Stimulated activated CD8-positive, alpha-beta memory T cell treated with anti-CD3 and anti-CD28 coated beads, Interleukin-12 subunit alpha, Interleukin-12 subunit beta, amount 100 ng/mL, for 24 hours (primary cell): ENCODE data around the gene KRTAP19-1.
"Not testable (repeated sequence)": the region's sequence is repeated elsewhere in the genome, so short reads cannot be mapped to it uniquely, and the experiment has no call there.

ENCODE experiments used
- DNase-seq: peaks from one replicate; pipeline ENCODE4 v3.0.0-alpha.2; 2020; ENCODE audit errors: extremely low read depth

Gene KRTAP19-1

GRCh38 chr21:30480145-30480544, at the start of gene KRTAP19-1:
Gene KRTAP19-1 (minus strand): TSS chr21:30480367. CDS start chr21:30480317, 50 bp downstream.
- DNase-seq, result no peak

- DNase-seq, result no peak
These were observed 38.7 kb upstream of the KRTAP19-1 start for GRCh38 chr21:30518876-30519275.

- no peak for DNase-seq
These were observed 35.5 kb upstream of the KRTAP19-1 start for GRCh38 chr21:30515681-30516080.

- DNase-seq, result not testable (repeated sequence)
These were observed 25.5 kb upstream of the KRTAP19-1 start for GRCh38 chr21:30505621-30506205.

GRCh38 chr21:30502041-30502440, 21.9 kb upstream of the KRTAP19-1 start, which contains the start of gene KRTAP19-5:
Gene KRTAP19-5 (minus strand): TSS chr21:30502141. CDS start chr21:30502090, 51 bp downstream.
- no peak for DNase-seq

GRCh38 chr21:30497065-30497464, 16.9 kb upstream of the KRTAP19-1 start, which contains the start of gene KRTAP19-4:
Gene KRTAP19-4 (minus strand): TSS chr21:30497165. CDS start chr21:30497110, 55 bp downstream.
- no peak for DNase-seq

GRCh38 chr21:30491963-30492428, 11.8 kb upstream of the KRTAP19-1 start, which contains the start of gene KRTAP19-3:
Gene KRTAP19-3 (minus strand): TSS chr21:30492013. CDS start chr21:30491957, 56 bp downstream.
- DNase-seq, result no peak

- DNase-seq, result no peak
These were observed 7.2 kb upstream of the KRTAP19-1 start, which contains the start of gene KRTAP19-2 for GRCh38 chr21:30487336-30487735. Gene KRTAP19-2 (minus strand): TSS chr21:30487436. CDS start chr21:30487348, 88 bp downstream.

GRCh38 chr21:30486180-30486579, 6.0 kb upstream of the KRTAP19-1 start:
- no peak for DNase-seq

- no peak for DNase-seq
These were observed 2.0 kb upstream of the KRTAP19-1 start for GRCh38 chr21:30482130-30482529.

- no peak for DNase-seq
These were observed 908 bp downstream of the KRTAP19-1 start for GRCh38 chr21:30479259-30479658.

GRCh38 chr21:30478004-30478403, 2.2 kb downstream of the KRTAP19-1 start:
- no peak for DNase-seq

GRCh38 chr21:30468900-30469714, 11.1 kb downstream of the KRTAP19-1 start:
- DNase-seq, result no peak

GRCh38 chr21:30463713-30464112, 16.5 kb downstream of the KRTAP19-1 start:
- no peak for DNase-seq

GRCh38 chr21:30448514-30448913, 31.7 kb downstream of the KRTAP19-1 start:
- DNase-seq, result no peak

GRCh38 chr21:30447056-30447455, 33.1 kb downstream of the KRTAP19-1 start:
- DNase-seq, result no peak

- DNase-seq, result no peak
These were observed 36.0 kb downstream of the KRTAP19-1 start for GRCh38 chr21:30444204-30444603.

GRCh38 chr21:30443226-30443625, 36.9 kb downstream of the KRTAP19-1 start:
- no peak for DNase-seq

- DNase-seq, result no peak
These were observed 40.2 kb downstream of the KRTAP19-1 start, which contains the start of gene KRTAP15-1 for GRCh38 chr21:30439975-30440374. Gene KRTAP15-1 (plus strand): TSS chr21:30440275. CDS start chr21:30440328, 53 bp downstream.

GRCh38 chr21:30437010-30437565, 43.1 kb downstream of the KRTAP19-1 start:
- no peak for DNase-seq

- no peak for DNase-seq
These were observed 46.0 kb downstream of the KRTAP19-1 start for GRCh38 chr21:30434033-30434631.

- no peak for DNase-seq
These were observed 50.0 kb downstream of the KRTAP19-1 start, which contains the start of gene KRTAP13-4 for GRCh38 chr21:30430170-30430655. Gene KRTAP13-4 (plus strand): TSS chr21:30430220. CDS start chr21:30430276, 56 bp downstream.
